Sciatic nerve (tissue), 2 donors: ENCODE results near the gene GATB. TPM values are rescaled to one million over a fixed set of nuclear protein-coding genes. Genes with fewer than 3 reads are reported as not detected.

Experiments used
- ATAC-seq: fragments of 200-7000 bp; cut with Tn5 transposase; one replicate; pipeline ENCODE4 v1.9.1; 2020; ENCODE audit warnings: mild to moderate bottlenecking, moderate library complexity
- DNase-seq: peaks from one replicate; pipeline ENCODE4 v3.0.0-alpha.2; 2020; ENCODE audit warnings: low spot score
- intact Hi-C: fragments of 100-400 bp; cut with DNase I; formaldehyde crosslinking; loops from one replicate; pipeline ENCODE4 v1.14.2; 2022
- total RNA-seq: library from RNA; stranded (reverse); fragmentation: NEBNext Ultra II Directional; extraction: Animal tissue kit (Norgen Biotek cat#: 25700); gene quantifications from one replicate; pipeline ENCODE4 v1.2.1, GENCODE V29; 2021
- donor health status: DM: no; HTN: no; CAD: no.
- donor health status: DM: no; HTN: no; CAD: no.

GATB gene
- total RNA-seq, 1 donor from 2014 or later: 51.9 TPM

DNA sequence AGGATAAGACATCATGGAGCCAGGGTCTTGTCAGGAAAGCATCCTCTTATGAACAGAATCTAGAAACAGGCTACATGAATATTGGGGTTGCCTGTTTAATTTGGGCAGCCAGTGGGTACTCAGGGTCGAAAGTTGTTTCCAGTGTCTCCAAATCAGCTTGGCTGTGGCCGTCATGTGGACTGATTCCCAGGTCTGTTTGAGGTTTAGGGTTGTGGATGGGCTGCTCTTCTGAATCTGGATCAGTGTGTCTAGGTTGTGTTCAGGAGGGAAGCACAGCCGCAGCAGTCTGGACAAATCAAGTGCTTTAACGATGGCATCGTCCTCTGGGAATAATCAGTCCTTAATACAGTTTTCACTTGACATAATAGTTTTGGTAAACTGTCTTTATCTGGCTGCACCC lies 94.3 kb downstream of the GATB start:
- intact Hi-C loops: no loop called here
- ATAC-seq (no peak), DNase-seq (no peak)

DNA sequence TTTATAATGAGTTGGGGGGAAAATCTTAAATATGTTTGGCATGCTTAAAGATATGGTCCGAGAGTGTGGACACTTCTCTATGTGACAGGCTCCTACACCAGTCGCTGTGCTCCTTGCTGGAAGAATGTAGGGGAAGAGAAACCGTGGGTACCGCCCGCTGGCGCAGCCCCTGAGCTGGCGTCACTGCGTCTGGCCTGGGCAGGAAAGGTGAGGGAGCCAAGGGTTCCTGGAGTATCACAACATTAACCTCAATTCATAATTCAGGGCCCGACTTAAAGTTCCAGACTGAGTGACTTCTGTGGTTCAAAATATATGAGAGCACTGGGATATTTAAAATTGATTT lies 95.1 kb downstream of the GATB start:
- no peak for DNase-seq
- intact Hi-C loops: no loop called here
- ATAC-seq: no peak

DNA sequence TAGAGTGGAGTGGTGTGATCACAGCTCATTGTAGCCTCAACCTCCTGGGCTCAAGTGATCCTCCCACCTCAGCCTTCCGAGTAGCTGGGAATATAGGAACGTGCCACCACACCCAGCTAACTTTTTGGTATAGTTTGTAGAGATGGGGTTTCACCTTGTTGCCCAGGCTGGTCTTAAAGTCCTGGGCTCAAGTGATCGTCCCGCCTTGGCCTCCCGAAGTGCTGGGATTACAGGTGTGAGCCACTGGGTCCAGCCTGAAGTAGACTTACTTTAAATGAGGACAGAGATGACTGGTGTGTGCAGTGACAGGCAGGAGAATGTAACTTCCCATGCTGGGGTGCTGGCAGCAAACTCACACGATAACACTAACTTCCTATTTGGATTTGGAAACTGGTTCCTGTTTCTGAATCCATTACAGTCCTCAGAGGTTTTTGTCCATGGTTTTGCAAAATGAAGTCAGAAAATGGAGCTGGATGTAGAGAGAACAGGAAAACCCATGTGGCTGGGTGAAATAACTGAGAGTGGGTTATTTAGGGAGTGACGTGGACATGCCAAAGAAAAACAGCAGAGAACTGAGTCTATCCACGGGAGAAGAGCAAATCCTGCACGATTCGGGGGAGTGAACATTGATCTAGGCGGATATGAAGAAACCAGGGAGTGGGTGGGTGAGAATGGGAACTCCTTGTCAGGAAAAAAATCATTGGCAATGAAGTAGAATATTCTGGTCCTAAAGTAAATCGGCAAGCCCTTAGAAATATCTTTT lies 95.6 kb downstream of the GATB start:
- ATAC-seq: no peak
- intact Hi-C loops: no loop called here
- no peak for DNase-seq

DNA sequence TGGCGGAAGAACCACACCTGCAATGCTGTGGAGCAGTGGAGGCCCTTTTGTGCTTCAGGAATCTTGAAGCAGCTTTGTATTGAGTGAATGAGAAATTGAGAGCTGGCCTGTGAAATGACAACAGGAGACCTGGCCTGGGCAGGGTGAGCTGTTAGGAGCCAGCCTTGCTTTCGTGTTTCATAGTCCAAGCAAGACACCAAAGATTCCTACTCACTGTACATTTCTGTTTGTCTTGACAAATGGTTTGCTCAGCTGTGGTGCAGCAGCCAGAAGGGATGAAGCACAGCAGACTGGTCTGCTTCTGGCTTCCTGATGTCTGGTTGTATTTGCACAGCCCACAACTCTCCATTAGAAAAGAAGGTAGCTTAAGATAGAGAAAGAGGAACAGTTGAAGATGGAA lies 96.5 kb downstream of the GATB start:
- no peak for DNase-seq
- ATAC-seq: no peak
- intact Hi-C loops: no loop called here

DNA sequence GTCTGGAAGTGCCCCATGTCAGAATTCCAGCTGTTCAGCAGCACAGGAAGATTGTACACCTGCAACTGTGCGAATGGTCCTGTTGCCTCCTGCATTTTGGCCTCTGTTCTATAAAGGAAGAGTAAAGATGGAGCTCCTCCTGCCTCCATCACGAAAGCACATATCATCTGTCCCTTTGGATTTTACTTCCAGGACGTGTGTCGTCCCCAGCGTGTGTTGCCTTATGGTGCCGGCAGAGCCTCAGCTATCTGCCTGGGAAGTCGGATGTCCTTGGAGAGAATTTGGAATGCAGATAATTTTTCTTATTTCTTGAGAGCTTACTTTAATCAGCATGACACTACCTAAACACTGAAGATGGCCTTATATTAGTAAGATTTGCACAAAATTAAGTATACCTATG lies 97.7 kb downstream of the GATB start:
- ATAC-seq (no peak), DNase-seq (no peak)
- intact Hi-C loops: no loop called here

DNA sequence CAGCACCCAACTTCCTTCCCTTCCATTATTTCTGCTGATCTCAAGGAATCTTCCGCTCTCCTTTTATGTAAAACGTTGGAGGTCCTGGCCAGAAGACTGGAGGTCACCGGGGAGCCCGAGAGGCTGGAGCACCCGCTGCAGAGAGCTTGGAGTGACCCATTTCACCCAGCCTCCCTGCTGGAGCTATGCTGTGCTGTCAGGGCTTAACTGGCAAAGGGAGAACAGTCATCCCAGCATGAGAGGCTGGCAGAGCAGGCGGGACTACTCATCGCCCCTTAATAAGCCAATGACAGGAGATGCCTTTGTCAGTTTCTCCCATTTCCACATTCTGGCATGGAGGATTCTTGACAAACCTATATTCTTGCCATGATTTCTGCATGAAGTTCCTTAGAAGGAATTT lies 98.9 kb downstream of the GATB start:
- ATAC-seq: no peak
- DNase-seq: no peak
- intact Hi-C loops: no loop called here

DNA sequence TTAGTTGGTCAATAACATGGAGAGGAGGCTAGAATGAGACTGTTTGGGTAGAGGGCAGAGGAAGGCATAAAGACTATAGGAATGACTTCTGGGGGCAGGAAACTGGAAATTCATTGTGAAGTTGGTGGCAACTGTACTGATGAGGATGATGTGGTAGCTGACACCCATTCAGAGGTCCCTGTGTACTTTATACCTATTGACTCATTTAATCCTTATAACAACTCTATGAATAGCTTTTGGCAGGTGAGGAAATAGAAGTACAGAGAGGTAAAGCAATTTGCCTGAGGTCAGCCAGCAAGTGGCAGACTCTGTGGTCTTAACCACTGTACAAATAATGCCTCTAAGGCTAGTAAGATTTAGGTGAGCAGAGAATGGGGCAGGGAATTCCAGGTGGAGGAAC lies 100.1 kb downstream of the GATB start:
- DNase-seq: no peak
- intact Hi-C loops: no loop called here

DNA sequence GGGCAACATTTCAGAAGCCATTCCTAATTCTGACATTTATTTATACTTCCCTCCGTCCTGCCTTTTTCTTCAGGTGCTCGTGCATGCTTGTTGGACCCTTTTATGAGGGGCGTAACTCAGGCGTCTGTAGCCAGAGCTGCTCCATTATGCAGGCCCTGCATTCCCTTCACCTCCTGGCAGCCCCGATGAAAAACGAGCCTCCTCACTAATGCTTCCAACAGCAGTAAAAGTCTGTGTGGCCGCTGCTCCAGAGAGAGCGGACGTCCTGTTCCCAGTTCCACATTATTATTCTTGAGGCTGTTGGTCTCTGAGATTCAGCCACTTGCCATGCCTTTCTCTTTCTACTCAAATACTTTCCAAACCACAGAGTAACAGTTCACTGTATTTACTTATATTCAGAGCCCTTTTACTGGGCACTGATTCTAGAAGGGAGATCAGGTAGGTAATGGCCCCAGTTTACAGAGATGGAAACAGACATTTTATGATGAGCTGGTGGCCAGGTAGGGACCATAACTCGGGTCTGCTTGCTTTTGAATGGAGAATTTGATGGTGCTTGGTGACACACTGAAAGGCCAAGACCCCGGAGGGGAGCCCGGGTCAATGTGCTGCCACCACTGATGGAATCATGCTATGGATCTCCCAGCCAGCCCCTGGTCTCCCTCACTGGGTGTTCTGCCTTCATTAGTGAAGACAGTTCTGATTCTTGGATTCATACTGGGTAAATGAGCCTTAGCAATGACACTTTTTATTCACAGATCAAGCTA lies 101.0 kb downstream of the GATB start:
- intact Hi-C loops: no loop called here
- peak; percentile 85 for ATAC-seq
- DNase-seq: no peak

More for the DNA sequence above, 100.1 kb downstream of the GATB start:
- no peak for ATAC-seq

DNA sequence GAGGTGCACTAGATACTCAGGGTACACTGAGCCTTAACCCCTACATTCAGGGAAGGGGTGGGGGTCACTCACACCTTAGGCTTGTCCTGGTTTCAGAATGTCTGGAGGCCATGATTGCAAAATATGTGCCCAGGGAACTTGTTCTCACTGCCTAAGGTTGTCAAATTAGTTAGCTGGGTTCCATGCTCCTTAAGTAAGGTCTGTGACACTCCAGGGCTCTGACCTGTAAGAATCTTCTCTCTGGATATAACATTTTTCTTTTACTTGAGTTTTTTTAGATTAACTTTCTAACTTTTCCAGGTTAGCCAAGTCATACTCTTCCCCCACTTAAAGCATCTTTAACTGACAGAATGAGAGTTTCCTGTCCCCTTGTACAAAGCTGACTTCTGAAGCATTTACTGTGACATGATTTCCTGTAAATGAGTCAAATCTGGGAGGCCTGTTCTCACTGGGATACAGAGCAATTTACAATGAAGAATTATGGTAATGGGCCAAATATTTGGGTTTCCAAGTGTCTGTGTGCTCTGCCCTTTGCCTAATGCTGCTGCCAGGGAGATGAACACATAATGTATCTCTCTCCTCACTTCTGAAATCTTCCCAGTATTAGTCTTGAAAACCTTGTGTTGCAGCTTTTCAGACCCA lies 101.7 kb downstream of the GATB start:
- DNase-seq (no peak), ATAC-seq (peak; percentile 88)
- intact Hi-C loops: no loop called here

DNA sequence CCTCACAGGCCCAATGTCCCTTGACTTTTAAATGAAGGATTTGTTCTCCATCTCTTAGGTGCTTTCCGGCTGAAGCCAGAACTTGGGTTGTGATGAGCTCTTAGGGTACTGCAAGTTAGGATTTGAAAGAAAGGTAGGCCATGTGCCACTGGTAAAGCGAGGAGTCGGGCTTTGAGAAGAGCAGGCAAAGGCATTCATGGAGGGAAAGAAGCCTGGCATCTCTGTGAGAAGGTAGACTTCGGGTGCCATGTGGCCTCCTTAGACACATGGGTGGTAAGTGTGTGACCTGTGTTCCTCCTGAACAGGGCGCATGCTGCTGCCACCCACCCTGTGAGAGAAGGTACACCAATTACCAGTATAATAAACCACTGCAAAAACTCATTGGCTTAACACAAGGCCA lies 102.9 kb downstream of the GATB start:
- ATAC-seq (no peak), DNase-seq (no peak)
- intact Hi-C loops: no loop called here

DNA sequence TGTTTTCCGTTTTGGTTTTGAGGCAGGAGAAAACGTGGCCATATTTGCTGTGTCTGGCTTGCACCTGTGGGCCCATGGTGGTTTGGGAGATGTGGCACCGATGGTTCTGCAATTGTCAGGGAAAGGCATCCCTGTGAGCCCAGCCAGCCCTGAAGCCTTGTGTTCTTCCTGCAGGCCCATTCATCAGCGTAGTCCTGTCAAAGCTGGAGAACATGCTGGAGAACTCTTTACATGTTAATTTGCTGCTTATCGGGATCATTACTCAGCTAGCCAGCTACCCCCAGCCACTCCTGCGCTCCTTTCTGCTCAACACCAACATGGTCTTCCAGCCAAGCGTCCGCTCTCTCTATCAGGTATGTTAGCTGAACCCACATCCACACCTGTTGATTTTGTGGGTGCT lies 104.7 kb downstream of the GATB start:
- ATAC-seq: no peak
- intact Hi-C loops: no loop called here
- DNase-seq: no peak

DNA sequence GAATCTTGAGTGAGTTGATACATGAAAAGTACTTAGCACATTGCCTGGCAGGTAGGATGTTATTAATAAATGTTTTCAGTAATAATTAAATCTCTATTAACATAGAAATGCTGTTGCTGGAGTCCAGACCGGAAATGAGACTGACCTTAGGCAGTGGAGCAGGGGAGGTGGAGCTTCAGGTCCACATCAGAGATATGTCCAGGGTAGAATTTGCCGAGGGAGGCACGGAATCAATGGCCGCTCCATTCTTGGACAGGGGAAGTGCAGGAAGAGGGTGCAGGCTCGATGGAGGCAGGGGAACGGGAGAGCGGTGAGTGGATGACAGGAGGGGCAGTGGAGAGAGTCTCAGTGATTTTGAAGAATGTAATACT lies 107.3 kb downstream of the GATB start:
- intact Hi-C loops: no loop called here
- DNase-seq (no peak), ATAC-seq (peak; percentile 80)

DNA sequence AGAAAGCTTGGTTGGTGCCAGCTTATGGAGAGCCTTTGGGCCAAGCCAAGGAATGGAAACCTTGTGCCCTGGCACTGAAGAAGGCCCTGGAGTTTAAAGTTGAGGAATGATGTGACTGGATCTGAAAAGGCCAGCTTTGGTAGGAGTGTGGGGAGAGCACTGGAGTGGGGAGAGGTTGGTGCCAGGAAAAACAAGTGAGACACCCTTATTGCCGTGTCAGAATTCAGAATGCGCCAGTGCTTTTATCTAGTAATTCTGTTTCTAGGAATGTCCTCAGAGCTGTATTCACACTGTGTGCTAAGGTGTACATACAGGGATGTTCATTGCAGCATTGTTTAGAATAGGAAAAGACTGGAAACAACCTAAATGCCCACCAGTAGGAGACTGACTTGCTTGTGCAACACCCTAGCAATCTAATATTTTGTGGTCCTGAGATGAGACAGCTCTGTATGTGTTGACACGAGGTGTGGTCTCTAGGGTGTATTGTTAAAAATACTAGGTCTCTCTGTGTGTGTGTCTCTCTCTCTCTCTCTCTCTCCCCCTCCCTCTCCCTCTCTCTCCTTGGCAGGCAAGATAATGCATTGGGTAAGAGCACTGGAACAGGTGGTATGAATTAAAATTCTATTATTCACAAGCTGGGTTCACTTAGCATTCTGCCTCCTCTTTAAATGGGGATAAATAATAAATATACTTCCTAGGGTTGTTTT lies 107.8 kb downstream of the GATB start:
- intact Hi-C loops: no loop called here
- ATAC-seq (peak; percentile 95), DNase-seq (no peak)

DNA sequence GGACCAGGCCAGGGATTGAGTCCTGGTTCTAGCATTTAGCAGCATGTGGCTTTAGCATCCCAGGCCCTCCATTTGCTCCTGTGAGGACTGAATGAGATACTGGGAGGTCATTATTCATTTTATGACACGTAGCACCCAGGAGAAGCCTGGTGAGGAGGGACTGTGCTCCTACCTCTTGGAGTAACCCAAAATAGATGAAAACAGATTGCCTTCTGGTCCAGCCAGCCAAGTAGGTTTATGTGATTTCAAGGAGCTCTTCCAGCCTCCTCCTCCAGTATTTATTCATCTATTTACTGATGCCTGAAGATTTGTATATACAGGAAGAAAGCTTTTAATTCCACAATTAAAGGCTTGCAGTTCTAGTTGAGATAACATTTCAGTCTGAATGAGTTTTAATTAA lies 109.3 kb downstream of the GATB start:
- intact Hi-C loops: no loop called here
- DNase-seq (no peak), ATAC-seq (no peak)

DNA sequence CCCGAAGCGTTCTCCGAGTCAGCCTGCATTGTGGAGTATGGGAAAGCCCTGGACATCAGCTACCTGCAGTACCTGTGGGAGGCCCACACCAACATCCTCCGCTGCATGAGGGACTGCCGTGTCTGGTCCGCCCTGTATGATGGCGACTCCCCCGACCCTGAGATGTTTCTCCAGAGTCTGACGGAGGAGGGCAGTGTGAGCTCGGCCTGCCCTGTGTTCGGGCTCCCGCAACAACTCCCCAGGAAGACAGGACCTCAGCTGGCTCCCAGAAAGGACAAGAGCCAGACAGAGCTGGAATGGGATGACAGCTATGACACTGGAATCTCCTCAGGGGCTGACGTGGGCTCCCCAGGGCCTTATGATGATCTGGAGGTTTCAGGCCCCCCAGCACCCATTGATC lies 111.3 kb downstream of the GATB start:
- ATAC-seq (no peak), DNase-seq (no peak)
- intact Hi-C loops: no loop called here

DNA sequence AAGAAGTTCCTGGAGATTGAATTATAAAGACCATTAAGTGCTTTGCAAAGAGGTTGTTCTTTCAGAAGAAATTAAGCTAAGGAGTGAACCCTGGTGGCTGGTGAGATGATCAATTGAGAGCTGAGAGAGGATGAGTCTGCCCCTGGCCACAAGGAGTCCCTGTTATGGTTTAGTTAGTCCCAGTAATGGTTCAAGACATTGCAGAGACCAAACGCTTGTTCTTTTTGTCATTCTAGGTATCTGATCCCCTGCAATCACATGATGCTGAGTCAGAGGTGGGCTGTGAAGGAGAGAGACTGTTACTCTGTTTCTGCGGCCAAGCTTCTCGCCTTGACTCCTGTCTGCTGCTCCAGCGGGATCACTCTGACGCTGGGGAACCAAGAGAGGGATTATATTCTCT lies 114.5 kb downstream of the GATB start:
- no peak for ATAC-seq
- intact Hi-C loops: no loop called here
- no peak for DNase-seq

DNA sequence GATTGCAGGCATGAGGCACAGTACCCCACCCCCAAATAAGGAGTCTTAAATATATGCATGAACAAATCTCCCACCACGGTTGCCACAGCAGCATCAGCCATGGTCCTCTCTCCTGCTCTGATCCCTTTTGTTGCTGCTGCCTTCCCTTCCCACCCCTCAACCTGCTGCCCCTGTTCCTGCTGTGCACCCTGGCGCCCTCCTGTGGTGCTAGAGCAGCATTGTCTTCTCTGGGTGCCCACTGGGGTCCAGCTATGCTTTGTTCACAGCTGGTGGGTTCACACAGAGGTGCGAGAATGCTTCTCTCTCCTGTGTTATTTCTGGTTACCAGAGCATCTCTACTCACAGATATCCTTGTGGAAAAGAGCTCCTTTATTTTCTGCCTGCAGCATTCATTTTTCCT lies 116.2 kb downstream of the GATB start:
- no peak for ATAC-seq
- intact Hi-C loops: no loop called here
- no peak for DNase-seq

DNA sequence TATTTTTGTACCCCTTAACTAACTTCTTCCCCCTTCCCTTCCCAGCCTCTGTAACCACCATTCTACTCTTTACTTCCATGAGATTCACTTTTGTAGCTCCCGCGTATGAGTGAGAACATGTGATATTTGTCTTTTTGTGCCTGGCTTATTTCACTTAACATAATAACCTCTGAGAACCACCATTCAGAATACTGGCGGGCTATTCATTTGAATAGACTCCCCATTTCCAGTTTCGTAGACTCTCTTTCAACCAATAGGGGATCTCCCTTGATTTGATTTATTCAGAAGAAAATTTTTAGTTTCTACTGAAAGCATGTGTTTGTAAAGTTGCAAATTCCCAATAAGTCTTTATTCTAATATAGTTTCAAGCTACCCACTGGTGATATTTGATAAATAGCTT lies 117.2 kb downstream of the GATB start:
- DNase-seq (no peak), ATAC-seq (no peak)
- intact Hi-C loops: no loop called here

DNA sequence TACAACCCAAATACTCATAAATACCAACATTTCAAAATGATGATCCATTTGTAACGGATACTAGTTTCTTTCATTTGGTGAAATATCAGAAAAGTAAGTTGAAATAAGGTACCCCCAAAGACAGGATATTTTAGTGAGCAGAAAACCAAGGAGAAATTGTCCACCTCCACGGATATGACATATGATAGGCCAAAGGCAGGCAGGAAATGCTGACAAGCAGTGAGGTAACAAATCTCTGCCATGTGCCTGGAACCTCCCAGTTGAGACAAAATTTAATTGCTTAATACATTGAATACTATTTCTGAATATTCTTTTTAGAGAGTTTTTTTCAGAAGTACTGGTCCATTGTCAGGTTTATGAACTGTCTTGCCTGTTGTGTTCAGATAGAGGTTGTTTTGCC lies 118.8 kb downstream of the GATB start:
- ATAC-seq: no peak
- DNase-seq: no peak
- intact Hi-C loops: no loop called here

DNA sequence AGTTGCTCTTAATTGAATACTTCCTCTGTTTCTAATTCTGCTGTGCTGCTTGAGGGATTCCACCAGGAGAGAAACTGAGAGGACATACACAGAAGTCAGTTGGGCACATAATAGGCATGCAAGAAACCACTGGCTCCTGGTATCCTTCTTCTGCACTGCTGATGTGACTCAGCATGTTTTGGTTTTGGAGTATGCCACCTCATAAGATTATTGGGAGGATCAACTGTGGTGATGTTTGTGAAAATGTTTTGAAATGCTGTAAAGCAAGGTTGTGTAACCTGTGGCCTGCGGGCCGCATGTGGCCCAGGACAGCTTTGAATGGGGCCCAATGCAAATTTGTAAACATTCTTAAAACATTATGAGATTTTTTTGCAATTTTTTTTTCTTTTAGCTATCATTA lies 119.6 kb downstream of the GATB start:
- no peak for ATAC-seq
- no peak for DNase-seq
- intact Hi-C loops: no loop called here
